Esophagus mucosa (tissue), 1 donor: ENCODE measurements around the gene TULP4. TPM values are rescaled to one million over a fixed set of nuclear protein-coding genes. Genes with fewer than 3 reads are reported as not detected.
A peak's percentile ranks its signal among the peaks of the same experiment; 100 is the strongest.
"Not testable (repeated sequence)": the region's sequence is repeated elsewhere in the genome, so short reads cannot be mapped to it uniquely, and the experiment has no call there.

Experiments
- ATAC-seq: fragments of 200-7000 bp; cut with Tn5 transposase; one replicate; pipeline ENCODE4 v1.9.1; 2020
- total RNA-seq: library from RNA; stranded (reverse); gene quantifications from one replicate; pipeline ENCODE4 v1.2.4, GENCODE V29; 2023
- donor health status: DM: yes; HTN: yes; CAD: no.

TULP4 gene
- total RNA-seq, 1 donor from 2014 or later = 35.6 TPM

GRCh38 chr6:158295976-158296853 lies 16.1 kb upstream of the TULP4 start:
- ATAC-seq = not testable (repeated sequence)

GRCh38 chr6:158296854-158297324 lies 15.4 kb upstream of the TULP4 start:
- ATAC-seq = not testable (repeated sequence)

- not testable (repeated sequence) for ATAC-seq
These were observed 14.6 kb upstream of the TULP4 start for GRCh38 chr6:158297657-158298056.

- ATAC-seq = peak; percentile 72
These were observed 11.7 kb upstream of the TULP4 start for GRCh38 chr6:158300306-158301143.

GRCh38 chr6:158301561-158301960 lies 10.7 kb upstream of the TULP4 start:
- ATAC-seq = not testable (repeated sequence)

- not testable (repeated sequence) for ATAC-seq
These were observed 10.0 kb upstream of the TULP4 start for GRCh38 chr6:158302195-158302796.

GRCh38 chr6:158303210-158303731 lies 9.0 kb upstream of the TULP4 start:
- ATAC-seq = no peak

- ATAC-seq = no peak
These were observed 8.0 kb upstream of the TULP4 start for GRCh38 chr6:158304254-158304653.

GRCh38 chr6:158309814-158310213 lies 2.5 kb upstream of the TULP4 start:
- no peak for ATAC-seq

GRCh38 chr6:158311193-158311592 lies 1.1 kb upstream of the TULP4 start:
- no peak for ATAC-seq

GRCh38 chr6:158311626-158312025 lies 639 bp upstream of the TULP4 start:
- no peak for ATAC-seq

- no peak for ATAC-seq
These were observed 570 bp downstream of the TULP4 start for GRCh38 chr6:158312672-158313397.

GRCh38 chr6:158313989-158314388 lies 1.7 kb downstream of the TULP4 start:
- ATAC-seq = peak; percentile 49

- ATAC-seq = no peak
These were observed 2.5 kb downstream of the TULP4 start for GRCh38 chr6:158314737-158315136.

GRCh38 chr6:158316022-158316421 lies 3.8 kb downstream of the TULP4 start:
- peak; percentile 59 for ATAC-seq

- no peak for ATAC-seq
These were observed 9.7 kb downstream of the TULP4 start for GRCh38 chr6:158321960-158322359.

- ATAC-seq = no peak
These were observed 10.1 kb downstream of the TULP4 start for GRCh38 chr6:158322400-158322723.

GRCh38 chr6:158322724-158323560 lies 10.7 kb downstream of the TULP4 start:
- ATAC-seq = peak; percentile 96

GRCh38 chr6:158323561-158323958 lies 11.3 kb downstream of the TULP4 start:
- no peak for ATAC-seq

GRCh38 chr6:158324136-158324535 lies 11.9 kb downstream of the TULP4 start:
- no peak for ATAC-seq

- no peak for ATAC-seq
These were observed 14.9 kb downstream of the TULP4 start for GRCh38 chr6:158327211-158327610.
